Peyer's patch (tissue), 4 donors: ENCODE results near the gene CXCL5. TPM values are rescaled to one million over a fixed set of nuclear protein-coding genes. Genes with fewer than 3 reads are reported as not detected.

ENCODE experiments used
- DNase-seq, 3 donors: peaks; one replicate each; pipeline ENCODE4 v3.0.0-alpha.2; 2017 to 2019
- H3K27ac ChIP-seq, 4 donors: fragments of 200-600 bp; sonication (generic); one replicate each; pipeline ENCODE4 v1.5.1; 2016 to 2019
- H3K27me3 ChIP-seq, 2 donors: fragments of 200-600 bp; sonication (generic); one replicate each; pipeline ENCODE4 v1.5.1; 2019
- H3K36me3 ChIP-seq, 3 donors: fragments of 200-600 bp; sonication (generic); one replicate each; pipeline ENCODE4 v1.5.1; 2016 to 2019
- H3K4me1 ChIP-seq, 4 donors: fragments of 200-600 bp; sonication (generic); one replicate each; pipeline ENCODE4 v1.5.1; 2016 to 2019
- H3K4me3 ChIP-seq, 4 donors: fragments of 200-600 bp; sonication (generic); 1 replicate in 3 of 4; 2 replicates in 1 of 4; pipeline ENCODE4 v1.5.1; 2016 to 2019; ENCODE audit warnings: mild to moderate bottlenecking in 1 of 4
- H3K9me3 ChIP-seq, 4 donors: fragments of 200-600 bp; sonication (generic); one replicate each; pipeline ENCODE4 v1.5.1; 2016 to 2019; ENCODE audit warnings: mild to moderate bottlenecking in 1 of 4
- POLR2A ChIP-seq, 2 donors: fragments of 450-650 bp; IDR thresholded peaks; one replicate each; pipeline ENCODE4 v1.5.1; 2017; ENCODE audit warnings: antibody characterized with exemption in 2 of 2, mild to moderate bottlenecking in 2 of 2, moderate library complexity in 2 of 2
- total RNA-seq, 4 donors: library from RNA; depleted of rRNA; stranded (reverse); fragments of >200 nt; gene quantifications; one replicate each; pipeline ENCODE4 v1.1.0, GENCODE V29; 2016
- TF ChIP-seq, protein P1 (sequence below), 6 experiments: fragments of 450-650 bp in 4 of 6; fragments of 200-600 bp in 2 of 6; sonication (generic) in 1 of 6; IDR thresholded peaks; one replicate each; pipeline ENCODE4 v1.5.1; 2017 to 2019; ENCODE audit warnings: antibody characterized with exemption in 6 of 6, mild to moderate bottlenecking in 3 of 6, moderate library complexity in 1 of 6

The CXCL5 gene
- total RNA-seq, 4 donors from 2014 or later: not detected

GRCh38 chr4:73990988-73991741 is 7.3 kb downstream of the CXCL5 start:
- DNase-seq: no peak
- H3K9me3 ChIP-seq: no peaks in the 10 kb centered on the region
- H3K27me3 ChIP-seq: no peaks in the 10 kb centered on the region
- no peak overlapping the region for H3K27ac ChIP-seq
- H3K36me3 ChIP-seq: no peaks in the 10 kb centered on the region
- no peaks in the 10 kb centered on the region for H3K4me1 ChIP-seq
- no peak for TF ChIP-seq POLR2A (IDR thresholded peaks at IDR 0.05)
- TF ChIP-seq, protein P1, sequence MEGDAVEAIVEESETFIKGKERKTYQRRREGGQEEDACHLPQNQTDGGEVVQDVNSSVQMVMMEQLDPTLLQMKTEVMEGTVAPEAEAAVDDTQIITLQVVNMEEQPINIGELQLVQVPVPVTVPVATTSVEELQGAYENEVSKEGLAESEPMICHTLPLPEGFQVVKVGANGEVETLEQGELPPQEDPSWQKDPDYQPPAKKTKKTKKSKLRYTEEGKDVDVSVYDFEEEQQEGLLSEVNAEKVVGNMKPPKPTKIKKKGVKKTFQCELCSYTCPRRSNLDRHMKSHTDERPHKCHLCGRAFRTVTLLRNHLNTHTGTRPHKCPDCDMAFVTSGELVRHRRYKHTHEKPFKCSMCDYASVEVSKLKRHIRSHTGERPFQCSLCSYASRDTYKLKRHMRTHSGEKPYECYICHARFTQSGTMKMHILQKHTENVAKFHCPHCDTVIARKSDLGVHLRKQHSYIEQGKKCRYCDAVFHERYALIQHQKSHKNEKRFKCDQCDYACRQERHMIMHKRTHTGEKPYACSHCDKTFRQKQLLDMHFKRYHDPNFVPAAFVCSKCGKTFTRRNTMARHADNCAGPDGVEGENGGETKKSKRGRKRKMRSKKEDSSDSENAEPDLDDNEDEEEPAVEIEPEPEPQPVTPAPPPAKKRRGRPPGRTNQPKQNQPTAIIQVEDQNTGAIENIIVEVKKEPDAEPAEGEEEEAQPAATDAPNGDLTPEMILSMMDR (IDR thresholded peaks at IDR 0.05): no peak
- no peak overlapping the region for H3K4me3 ChIP-seq

GRCh38 chr4:73989928-73990327 is 8.5 kb downstream of the CXCL5 start:
- H3K9me3 ChIP-seq: no peaks in the 10 kb centered on the region
- no peaks in the 10 kb centered on the region for H3K27me3 ChIP-seq
- H3K4me3 ChIP-seq: no peak overlapping the region
- no peak overlapping the region for H3K27ac ChIP-seq
- no peaks in the 10 kb centered on the region for H3K4me1 ChIP-seq
- no peaks in the 10 kb centered on the region for H3K36me3 ChIP-seq
- no peak for DNase-seq
- no peak for TF ChIP-seq POLR2A (IDR thresholded peaks at IDR 0.05)
- TF ChIP-seq, protein P1 (IDR thresholded peaks at IDR 0.05): no peak

GRCh38 chr4:73989031-73989430 is 9.4 kb downstream of the CXCL5 start:
- no peak overlapping the region for H3K27ac ChIP-seq
- no peaks in the 10 kb centered on the region for H3K27me3 ChIP-seq
- no peaks in the 10 kb centered on the region for H3K9me3 ChIP-seq
- H3K4me3 ChIP-seq: no peak overlapping the region
- no peaks in the 10 kb centered on the region for H3K36me3 ChIP-seq
- TF ChIP-seq POLR2A (IDR thresholded peaks at IDR 0.05): no peak
- TF ChIP-seq, protein P1 (IDR thresholded peaks at IDR 0.05): no peak
- no peaks in the 10 kb centered on the region for H3K4me1 ChIP-seq
- DNase-seq: no peak

- DNase-seq: no peak
Observed at GRCh38 chr4:73988061-73988460, 10.4 kb downstream of the CXCL5 start, which contains the start of gene PPBP. TSS of gene PPBP (minus strand) at chr4:73988190. CDS start at chr4:73988103, 87 bp downstream.

GRCh38 chr4:73985528-73985852 is 13.0 kb downstream of the CXCL5 start:
- DNase-seq: no peak
- Histone ChIP-seq H3K36me3 (no peaks in the 10 kb centered on the region), H3K27me3 (no peaks in the 10 kb centered on the region), H3K4me1 (no peaks in the 10 kb centered on the region), H3K27ac (no peak overlapping the region), H3K9me3 (no peaks in the 10 kb centered on the region), H3K4me3 (no peak overlapping the region)
- TF ChIP-seq POLR2A (IDR thresholded peaks at IDR 0.05): no peak
- TF ChIP-seq, protein P1 (IDR thresholded peaks at IDR 0.05): no peak

More at GRCh38 chr4:73988061-73988460, 10.4 kb downstream of the CXCL5 start, which contains the start of gene PPBP:
- no peak for TF ChIP-seq POLR2A (IDR thresholded peaks at IDR 0.05)
- TF ChIP-seq, protein P1 (IDR thresholded peaks at IDR 0.05): no peak
- Histone ChIP-seq H3K9me3 (no peaks in the 10 kb centered on the region), H3K4me1 (no peaks in the 10 kb centered on the region), H3K4me3 (no peak within 1 kb of the TSS), H3K36me3 (no peaks in the 10 kb centered on the region), H3K27me3 (no peaks in the 10 kb centered on the region), H3K27ac (no peak within 1 kb of the TSS)
